DMS 273 (cell line): ENCODE data around the gene RACGAP1.

Source experiments
- DNase-seq: peaks from one replicate; lab custom pipeline; 2025; ENCODE audit not compliant: unreplicated experiment; lab: John Stamatoyannopoulos, UW

The RACGAP1 gene

DNA sequence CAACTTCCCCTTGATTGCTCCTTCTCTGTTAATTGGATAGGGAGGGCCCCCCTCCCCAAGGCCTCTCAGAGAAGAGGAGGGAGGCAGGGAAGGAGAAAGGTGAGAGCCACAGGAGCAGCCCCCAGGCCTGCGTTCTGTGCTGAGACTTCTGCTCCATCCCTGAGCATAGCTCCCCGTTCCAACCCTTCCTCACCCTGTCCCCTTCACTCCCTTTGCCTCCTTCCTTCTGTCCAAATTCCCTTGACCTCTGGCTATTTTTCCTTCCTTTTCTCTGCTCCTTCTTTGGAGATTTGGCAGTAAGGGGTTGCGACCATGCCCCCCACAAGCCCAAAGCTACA lies 31.3 kb upstream of the RACGAP1 start:
- DNase-seq = no peak

DNA sequence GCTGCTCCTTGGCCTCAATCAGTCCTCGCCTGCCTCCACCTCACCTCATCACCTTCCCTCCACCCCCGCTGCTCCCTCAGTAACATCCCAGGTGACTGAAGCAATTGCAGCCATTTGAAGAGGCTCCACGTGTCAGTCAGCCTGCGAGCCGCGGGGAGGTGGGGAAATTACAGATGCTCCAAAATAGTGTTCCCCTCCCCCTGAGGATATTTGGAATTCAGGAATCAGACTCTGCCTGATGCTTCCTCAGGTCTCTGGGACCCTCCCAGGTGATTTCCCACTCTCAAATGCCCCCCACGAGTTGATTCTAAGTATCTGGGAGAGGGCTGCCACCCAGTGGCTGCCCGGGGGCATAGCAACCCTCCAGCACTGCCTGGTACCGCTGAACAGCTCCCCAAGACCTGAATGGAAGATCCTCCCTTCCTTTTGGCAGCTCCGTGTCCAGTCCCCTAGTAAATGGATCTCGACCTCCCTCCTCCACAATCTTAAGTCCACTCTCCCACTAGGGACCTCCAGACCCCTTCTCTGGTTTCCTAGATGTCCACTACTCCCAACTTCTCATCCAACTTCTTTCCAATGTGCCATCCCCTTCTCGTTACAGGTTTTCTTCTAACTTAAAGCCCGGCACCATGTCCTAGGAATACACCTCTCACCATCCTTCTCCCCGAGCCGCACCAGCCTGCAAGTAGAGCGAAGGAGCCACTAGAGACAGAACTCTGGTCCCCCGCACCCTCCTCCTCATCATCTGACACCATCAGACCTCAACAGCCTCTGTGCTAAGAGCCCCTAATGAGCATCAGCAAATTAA lies 30.7 kb upstream of the RACGAP1 start:
- DNase-seq = peak; percentile 67

DNA sequence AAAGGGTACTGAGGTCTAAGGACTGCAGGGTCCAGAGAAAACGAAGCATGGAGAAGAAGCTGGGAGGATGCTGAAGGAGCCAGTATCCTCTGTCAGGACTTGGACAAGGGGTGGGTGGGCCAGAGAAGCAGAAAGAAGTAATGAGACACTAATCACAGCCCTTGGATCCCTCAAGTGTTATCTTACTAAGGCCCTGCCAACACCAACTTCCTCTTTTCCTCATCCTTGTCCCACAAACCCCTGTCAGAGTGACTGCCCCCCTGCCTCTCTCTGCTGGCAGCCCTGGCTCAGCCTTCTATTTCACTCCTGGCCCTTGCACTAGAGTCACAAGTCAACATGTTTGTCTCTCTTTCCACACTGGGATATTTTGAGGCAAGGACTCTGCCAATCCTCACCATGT lies 28.3 kb upstream of the RACGAP1 start:
- no peak for DNase-seq

DNA sequence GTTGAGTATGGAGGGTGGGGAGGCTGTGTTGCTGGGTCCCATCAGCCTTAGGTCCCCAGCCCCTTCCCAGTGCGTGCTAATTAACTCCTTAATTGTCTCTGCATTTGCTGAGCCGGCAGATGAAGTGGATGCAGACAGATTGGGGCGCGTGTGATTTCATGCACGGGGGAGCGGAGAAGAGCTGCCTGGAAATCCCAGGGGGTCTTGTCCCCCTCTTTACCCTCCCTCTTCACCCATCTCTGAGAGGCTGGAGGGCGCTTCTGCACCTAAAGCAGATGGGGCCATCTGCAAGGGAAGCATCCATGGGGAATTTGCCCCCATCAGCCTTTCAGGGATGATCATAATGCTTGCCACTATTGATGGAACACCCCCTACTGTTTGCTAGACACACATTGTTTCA lies 27.7 kb upstream of the RACGAP1 start:
- DNase-seq = peak; percentile 12

DNA sequence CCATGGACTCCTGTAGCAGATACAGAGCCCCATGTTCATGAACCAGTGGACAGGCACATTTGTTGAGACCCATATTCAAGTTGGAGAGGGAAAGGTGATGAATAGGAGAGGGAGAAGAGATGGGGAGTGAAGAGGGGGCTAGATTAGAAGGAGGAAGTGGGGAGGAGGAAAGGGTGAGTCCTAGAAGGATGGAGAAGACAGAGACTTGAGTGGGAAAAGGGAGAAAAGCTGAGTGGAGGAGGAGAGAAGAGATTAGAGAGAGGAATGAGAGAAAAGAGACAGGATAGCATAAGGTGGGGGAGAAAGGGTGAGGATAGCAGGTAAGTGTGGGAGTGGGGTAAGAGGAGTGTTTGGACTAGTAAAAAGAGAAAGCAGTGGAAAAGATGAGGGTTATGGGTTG lies 27.2 kb upstream of the RACGAP1 start:
- no peak for DNase-seq

DNA sequence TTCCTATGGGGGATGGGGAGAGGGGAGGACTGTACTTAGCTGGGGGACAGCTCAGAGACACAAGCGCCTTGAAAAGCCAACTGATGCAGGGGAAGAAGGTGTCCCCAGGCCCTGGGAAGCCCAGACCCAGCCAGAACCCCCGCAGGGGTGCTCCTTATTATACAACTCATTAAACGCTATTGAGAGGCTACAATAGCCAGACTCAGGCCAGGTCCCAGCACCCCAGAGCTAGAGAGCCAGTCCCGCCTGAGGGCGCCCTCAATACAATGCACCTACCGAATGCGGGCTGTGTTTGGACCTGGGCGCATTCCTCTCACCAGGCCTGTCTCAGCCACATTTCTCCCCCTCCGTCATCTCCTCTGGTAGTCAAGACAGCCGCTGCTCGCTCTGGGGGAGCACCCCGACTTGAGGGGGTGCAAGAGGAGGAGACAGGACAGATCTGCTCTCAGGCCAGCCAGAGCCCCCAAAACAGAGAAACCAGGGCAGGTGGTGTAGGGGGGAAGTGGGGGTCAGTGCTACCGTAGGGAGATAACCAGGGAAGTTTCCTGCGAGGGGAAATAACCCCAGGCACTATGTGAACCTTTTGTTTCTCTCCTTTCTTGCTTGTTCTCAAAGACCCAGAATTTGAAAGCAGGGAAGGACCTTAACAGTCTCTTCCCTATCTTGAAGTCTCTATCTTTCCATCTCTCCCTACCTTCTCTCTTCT lies 26.0 kb upstream of the RACGAP1 start:
- DNase-seq = no peak

DNA sequence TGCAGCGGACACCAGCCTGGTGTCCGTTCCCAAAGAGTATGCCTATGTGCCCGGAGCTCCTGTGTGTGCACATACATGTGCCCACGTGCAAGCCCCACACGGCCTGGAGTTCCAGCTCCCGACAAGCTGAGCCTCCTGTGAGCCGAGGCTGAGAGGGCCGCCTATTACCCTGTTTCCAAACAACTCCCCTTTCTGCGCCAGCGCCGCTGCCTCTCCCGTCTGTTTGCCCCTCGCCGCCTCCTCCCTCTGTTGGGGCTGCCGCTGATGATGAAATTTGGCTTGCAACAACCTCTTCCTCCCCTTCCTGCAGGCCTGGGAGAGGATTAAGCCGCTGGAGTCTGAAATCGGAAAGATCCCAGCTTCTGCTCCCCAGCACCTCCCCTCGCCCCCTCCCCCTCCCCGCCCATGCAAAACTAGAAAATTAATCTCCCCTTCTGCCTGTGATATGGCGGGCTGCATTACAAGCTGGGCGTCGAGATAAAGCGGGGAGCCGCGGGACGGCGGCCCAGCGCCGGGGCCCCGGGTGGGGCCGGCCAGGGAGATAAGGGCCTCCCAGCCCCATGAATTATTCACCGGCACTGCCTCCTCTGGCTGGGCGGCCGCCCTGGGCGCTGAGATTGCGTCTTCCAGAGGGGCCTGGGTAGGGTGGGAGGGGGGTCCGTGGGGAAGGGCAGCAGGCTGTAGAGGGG lies 25.3 kb upstream of the RACGAP1 start:
- peak; percentile 56 for DNase-seq

DNA sequence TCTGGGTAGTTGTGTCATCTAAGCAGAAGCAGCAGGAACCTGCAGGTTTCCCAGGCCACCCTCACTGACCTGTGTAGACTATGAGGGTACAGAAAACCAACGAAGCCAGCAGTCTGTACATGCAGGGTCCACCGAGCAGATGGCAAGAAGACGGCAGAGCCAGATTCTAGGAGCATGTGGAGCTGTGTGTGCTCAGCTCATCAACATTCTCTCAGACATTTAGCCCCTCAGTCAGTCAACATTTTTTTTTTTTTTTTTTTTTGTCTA lies 24.8 kb upstream of the RACGAP1 start:
- no peak for DNase-seq

DNA sequence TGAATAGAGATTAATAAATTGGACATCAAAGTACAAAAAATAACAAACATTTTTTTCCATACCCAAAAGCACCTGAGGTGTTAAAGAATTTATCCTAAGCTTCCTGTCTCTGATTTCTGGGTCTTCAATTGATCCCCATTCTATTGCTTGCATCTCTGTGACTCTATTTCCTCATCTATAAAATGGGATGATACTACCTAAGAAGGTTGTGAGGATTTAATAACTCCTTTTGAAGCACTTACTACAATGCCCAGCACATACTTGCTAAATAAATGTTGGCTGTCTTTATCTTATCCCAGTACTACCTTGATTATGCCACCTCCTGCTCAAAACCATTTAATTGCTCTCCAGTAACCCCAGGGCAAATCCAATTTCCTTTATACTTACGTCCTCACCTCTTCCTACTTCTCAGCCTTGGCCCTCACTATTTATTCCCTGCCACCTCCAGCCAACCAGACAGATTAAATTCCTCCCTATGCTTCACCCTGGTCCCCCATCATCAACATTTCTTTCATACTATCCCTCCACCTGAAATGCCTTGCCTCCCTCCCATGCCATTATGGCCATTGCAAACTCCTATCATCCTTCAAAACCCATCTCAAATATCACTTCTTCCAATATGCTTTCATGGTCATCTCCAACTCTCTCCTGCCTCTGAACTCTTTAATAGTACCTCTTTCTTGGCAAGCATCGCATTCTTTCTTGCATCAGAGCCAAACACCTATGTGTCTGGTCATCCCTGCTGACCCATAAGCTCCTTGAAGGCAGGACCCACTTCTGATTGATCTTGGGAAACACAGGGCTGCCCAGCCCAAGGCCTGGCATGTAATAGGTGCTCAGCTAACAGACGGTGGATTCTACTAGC lies 24.2 kb upstream of the RACGAP1 start:
- DNase-seq = no peak

DNA sequence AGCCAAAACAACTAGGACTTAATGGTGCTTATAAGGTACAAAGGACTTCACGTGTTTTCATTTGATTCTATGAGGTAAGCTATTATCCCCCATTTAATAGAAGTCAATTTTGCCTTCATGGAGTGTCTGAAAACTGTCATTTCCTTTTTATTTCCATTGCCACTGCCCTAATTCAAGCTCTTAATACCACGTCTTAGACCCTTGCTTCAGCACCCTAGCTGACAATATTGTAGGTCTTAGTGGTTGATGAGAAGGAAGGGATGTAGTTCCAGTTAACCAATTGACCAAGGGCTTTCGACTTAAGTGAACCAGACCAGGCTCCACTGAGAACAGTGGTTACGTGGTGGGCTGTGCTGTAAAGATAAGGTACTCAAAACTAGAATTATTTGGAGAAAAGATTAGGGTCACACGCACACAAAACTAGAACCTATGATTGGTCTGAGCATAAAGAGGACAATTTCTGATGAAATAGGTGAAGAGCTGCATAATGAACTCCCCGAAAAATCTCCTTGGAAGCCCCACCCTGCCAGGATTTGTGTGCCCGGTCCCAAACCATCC lies 22.5 kb upstream of the RACGAP1 start:
- DNase-seq = no peak

DNA sequence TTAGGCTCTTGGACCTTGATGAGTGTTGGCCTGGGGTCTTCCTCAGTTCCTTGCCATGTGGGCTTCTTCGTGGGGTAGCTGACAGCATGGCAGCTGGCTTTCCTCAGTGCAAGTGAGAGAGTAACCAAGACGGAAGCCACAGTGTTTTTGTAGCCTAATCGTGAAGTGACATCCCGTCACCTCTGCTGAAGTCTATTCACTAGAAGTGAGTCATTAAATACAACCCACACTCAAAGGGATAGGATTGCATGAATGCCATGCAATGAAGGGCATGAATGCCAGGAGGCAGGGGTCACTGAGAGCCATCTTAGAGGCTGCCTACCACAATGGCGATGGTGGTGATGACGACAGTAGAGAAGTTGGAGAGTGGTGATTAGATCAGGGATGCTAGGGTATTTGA lies 18.6 kb upstream of the RACGAP1 start:
- no peak for DNase-seq

DNA sequence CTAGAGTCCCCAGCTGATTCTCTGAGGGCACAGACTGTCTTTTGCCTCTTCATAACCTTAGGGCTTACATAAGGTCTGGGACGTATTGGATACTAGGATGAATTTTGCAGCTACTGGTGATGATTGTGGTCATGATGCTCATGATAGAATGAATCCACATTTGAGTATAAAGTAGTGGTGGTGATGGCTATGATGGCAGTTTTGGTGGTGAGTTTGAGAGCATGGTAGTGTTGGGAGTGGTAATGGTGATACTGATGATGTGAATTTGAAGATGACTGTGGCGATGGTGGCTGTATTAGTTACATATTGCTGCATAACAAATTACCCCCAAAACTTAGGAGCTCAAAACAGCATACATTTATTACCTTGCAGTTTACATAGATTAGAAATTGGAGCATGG lies 18.0 kb upstream of the RACGAP1 start:
- DNase-seq = no peak

DNA sequence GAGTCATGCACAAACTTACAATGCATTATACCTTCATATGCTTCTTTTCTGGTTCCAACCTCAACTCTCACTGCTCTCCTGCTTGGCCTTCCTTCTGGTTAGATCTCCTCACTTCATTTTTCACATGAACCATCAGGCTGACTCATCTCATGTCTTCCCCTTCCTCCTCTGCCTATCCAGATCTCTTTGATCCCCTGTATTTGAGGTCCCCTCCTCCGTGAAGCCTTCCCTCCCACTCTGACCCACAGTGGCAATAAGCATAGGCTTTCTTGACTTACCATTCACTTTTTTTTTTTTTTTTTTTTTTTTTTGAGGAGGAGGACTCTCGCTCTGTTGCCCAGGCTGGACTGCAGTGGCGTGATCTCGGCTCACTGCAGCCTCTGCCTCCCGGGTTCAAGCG lies 17.4 kb upstream of the RACGAP1 start:
- DNase-seq = no peak

DNA sequence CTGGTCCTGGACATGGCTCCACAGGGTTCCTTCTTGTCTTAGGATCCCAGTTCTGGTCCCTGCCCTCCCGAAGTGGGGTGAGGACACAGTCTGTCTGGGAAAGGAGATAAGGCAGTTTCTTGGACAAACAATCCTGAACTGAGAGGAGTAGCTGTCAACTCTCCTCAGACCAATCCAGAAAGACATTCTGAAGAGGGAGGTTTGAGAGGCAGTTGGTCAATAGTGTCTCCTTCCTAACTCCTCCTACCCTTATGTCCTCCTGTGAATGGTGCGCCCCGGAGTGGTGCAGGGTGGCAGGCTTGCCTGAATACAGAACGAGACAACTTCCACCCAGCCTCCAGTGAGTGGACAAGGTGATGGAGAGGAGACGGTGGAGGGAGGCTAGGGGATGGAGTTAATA lies 16.7 kb upstream of the RACGAP1 start:
- no peak for DNase-seq

DNA sequence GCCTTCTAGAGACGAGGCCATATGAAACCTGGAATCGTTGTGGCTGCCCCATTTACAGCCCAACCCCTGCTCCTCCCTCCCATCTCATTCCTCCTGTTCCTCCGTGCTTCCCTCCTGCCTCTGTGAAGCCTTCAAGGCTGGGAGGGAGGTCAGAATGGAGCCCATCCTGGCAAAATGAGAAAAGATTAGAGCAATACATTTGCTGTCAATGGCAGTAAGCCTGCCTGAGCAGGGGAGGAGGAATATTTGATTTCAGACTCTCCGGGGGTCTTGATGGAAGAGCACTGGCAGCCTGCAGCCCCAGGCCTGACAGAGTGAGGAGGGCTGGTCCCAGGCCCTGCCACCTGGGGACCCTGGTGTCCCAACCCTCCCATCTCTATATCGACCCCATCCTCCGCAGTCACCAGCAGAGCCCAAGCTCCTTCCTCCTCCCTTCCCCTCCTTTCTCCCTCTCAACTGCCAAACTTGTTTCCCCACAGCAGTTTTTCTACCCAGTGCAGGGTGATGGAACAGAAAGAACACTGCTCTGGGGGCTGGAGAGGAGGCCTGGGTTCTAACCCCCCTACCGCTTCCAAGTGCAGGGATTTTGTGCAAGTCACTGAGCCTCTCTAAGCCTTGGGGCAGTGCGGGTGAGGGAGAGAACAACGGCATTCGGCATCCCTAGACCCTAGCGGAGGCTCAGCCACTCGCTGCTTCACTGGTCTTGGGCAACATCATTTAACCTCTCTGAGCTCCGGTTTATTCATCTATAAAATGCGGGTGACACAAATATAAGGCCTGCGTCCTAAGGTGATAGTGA lies 16.0 kb upstream of the RACGAP1 start:
- no peak for DNase-seq

DNA sequence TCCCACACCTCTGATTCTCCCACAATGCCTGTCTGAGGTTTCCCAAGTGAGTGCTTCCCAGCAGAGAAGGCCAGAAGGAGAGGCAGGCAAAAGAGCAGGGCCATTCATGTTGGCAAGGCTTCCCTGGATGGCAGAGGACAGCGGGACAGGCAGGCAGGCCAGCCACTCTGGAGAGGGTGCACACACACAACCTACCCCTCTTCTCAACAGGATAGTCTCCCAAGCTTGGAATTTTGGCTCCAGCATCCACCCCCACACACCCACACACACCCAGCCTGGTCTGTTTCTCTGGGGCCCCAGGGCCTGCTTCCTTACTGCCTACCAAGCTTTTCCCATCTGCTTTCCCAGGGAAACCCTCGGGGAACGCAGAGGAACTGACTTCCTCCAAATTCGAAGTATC lies 15.4 kb upstream of the RACGAP1 start:
- no peak for DNase-seq

DNA sequence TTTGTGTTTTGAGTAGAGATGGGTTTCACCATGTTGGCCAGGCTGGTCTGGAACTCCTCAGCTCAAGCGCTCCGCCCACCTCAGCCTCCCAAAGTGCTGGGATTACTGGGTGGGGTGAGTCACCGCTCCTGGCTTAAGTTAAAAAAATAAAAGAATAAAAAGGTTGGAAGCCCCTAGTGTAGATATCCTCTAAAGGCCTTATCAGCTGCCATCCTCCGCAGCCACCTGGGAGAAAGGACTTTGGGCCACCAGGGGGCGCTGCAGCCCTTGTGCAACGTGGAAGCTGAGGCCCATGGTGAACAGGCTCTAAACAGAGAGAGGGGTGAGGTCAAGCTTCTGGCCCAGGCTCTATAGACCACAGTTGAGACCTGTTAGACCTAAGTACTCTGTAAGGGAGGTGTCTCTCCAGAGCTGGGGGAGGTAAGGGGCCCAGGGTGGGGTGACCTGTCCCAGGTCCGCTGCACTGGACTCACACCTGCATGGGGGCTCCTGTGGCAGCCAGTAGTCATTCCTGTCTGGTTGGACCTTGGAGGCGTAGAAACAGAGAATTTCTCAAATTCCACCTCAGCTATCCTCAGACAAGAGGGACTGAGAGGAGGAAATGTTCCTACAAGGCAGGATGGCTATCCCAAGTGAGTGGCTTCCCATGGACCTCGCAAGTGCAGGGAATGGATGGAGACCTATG lies 14.0 kb upstream of the RACGAP1 start:
- DNase-seq = peak; percentile 89

DNA sequence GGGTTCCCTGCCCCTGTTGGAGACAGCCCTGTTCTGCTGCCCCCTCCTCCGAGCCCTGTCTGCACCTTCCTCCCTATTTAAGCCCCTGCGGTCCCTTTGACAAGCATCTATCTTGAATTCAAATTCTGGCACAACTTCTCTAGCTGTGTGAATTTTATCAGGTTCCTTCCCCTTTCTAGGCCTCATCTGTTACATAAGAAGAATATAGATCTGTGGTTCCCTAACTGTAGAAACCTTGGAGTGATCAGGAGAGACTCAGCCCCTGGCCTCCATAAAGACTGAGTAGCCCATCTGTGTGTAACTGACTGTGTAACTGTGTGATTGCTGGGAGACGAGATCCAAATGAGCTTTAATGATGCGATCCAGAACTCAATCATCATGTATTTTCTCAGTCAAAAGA lies 13.0 kb upstream of the RACGAP1 start:
- no peak for DNase-seq

DNA sequence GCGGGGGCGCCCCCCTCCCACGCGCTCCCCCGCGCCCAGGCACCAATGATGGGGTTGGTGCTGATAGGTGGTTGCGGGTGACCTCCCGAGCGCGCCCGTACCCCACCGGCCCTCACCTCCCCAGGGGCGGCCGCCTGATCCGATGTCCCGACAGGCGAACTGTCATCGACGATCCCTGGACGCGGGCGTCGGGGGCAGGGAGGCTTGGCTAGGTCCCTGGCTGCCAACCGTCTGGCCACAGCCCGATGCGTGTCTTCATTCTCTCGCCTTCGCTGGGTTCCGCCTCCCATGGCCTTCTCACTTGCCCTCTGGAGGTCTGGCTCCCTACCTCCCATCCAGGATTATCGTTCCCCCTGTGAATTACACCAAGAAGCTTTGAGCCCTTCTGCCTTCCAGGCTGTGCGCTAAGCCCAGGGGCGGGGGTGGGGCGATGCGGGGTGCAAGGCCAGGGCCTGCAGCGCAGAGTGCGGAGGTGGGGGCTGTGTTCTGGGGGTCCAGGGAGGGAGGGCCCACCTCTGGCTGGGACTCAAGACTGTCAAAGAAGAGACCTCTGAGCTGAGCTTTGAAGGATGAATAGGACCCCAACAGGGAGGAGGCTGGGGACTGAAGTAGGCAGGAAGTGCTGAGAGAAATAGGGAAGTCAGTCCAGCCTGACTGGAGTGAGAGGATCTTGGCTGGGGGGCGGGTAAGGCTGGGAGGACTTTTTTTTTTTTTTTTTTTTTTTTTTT lies 7.7 kb upstream of the RACGAP1 start:
- DNase-seq = no peak
